Muscle of back (tissue), 11 donors: Measurements from ENCODE around the gene SPACDR. TPM values are rescaled to one million over a fixed set of nuclear protein-coding genes. Genes with fewer than 3 reads are reported as not detected.
A peak's percentile ranks its signal among the peaks of the same experiment; 100 is the strongest.

Source experiments
- DNase-seq, 3 donors: peaks; one replicate each; pipeline versions ENCODE4 v3.0.0 to v3.0.0-alpha.2; 2013
- polyA plus RNA-seq, 10 donors: library from polyadenylated mRNA; unstranded; fragments of 120-200 nt; gene quantifications; one replicate each; pipeline ENCODE4 v1.2.1, GENCODE V29; 2013; ENCODE audit not compliant: insufficient read length in 10 of 10

SPACDR gene
- polyA plus RNA-seq, 10 donors: 0.86 to 3.5 (median 1.4) TPM

- DNase-seq: peak in 1 of 3 donors; percentile 22
Observed at GRCh38 chr7:100437150-100438100, 26.6 kb downstream of the SPACDR start.

- DNase-seq: peak in 2 of 3 donors; percentile 34 to 77
Observed at GRCh38 chr7:100435401-100436304, 28.4 kb downstream of the SPACDR start.

- DNase-seq: no peak
Observed at GRCh38 chr7:100434297-100435144, 29.5 kb downstream of the SPACDR start.

GRCh38 chr7:100433592-100434296, 30.3 kb downstream of the SPACDR start:
- DNase-seq: no peak

- DNase-seq: no peak
Observed at GRCh38 chr7:100433276-100433591, 30.8 kb downstream of the SPACDR start.

- DNase-seq: no peak
Observed at GRCh38 chr7:100432621-100433275, 31.3 kb downstream of the SPACDR start.

GRCh38 chr7:100432053-100432452, 32.0 kb downstream of the SPACDR start:
- no peak for DNase-seq

GRCh38 chr7:100431286-100431735, 32.7 kb downstream of the SPACDR start:
- no peak for DNase-seq

GRCh38 chr7:100430493-100431285, 33.4 kb downstream of the SPACDR start:
- DNase-seq: no peak

GRCh38 chr7:100429637-100430492, 34.2 kb downstream of the SPACDR start, which contains the start of gene MEPCE:
MEPCE (plus strand) TSS chr7:100429831; CDS start chr7:100430019, 188 bp downstream.
- peak; percentile 97 to 99 (median 99) for DNase-seq

GRCh38 chr7:100428967-100429636, 35.0 kb downstream of the SPACDR start:
- peak; percentile 100 for DNase-seq

GRCh38 chr7:100428199-100428966, 35.7 kb downstream of the SPACDR start, which contains the start of gene ZCWPW1:
ZCWPW1 (minus strand) TSS chr7:100428703; CDS start chr7:100420649, 8,054 bp downstream.
- DNase-seq: peak; percentile 98 to 99 (median 98)

GRCh38 chr7:100427762-100428198, 36.3 kb downstream of the SPACDR start:
- no peak for DNase-seq

GRCh38 chr7:100426516-100426915, 37.5 kb downstream of the SPACDR start:
- no peak for DNase-seq

- no peak for DNase-seq
Observed at GRCh38 chr7:100425347-100425746, 38.7 kb downstream of the SPACDR start.

- no peak for DNase-seq
Observed at GRCh38 chr7:100423315-100423714, 40.7 kb downstream of the SPACDR start.
